HG03354 (cell line): ENCODE data around the gene SPTLC3.

Source experiments
- ATAC-seq: cut with Tn5 transposase; IDR thresholded peaks from one replicate; pipeline ENCODE4 v1.9.1; 2021; ENCODE audit warnings: mild to moderate bottlenecking; ENCODE audit not compliant: unreplicated experiment, poor library complexity, severe bottlenecking

SPTLC3 gene

GRCh38 chr20:13166011-13166410, 157.2 kb downstream of the SPTLC3 start:
- ATAC-seq, result no peak

DNA sequence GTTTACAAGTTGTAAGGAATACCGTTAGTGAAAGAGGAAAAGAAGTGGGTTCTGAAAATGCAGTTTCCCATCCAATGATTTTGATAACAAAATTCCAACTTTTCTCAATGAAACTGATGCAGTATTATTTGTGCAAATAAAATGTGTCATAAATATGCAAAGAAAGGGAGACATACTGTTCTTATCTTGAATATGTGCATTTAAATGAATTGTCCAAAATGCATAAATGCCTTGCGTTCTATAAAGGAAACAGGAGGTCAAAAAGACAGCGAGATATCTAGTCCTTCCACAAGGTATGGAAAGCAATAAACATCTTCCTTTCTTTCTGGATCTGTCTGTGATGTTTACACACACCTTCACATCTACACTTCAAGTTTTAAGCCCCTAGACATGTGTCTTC, 157.7 kb downstream of the SPTLC3 start:
- ATAC-seq, result no peak

GRCh38 chr20:13169086-13169485, 160.3 kb downstream of the SPTLC3 start:
- no peak for ATAC-seq

DNA sequence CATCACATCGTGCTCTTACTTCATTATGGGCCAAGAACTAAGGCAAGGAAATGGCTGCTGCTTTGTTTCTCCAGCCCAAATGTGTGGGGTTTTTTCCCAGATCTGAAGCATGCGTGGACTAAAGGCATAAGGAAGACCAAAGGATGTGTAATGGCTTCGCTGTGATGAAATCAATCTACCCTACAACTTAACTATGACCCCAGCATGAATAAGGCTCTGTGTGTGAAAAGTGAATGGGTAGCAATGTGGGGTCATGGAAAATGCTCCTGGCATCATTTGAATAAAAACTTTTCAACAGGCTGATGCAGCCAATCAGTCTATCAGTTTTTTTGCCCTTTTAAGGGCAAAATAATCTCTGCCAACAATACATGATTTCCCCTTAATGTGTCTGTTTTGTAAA, 162.0 kb downstream of the SPTLC3 start:
- no peak for ATAC-seq

GRCh38 chr20:13173201-13173600, 164.4 kb downstream of the SPTLC3 start:
- no peak for ATAC-seq

DNA sequence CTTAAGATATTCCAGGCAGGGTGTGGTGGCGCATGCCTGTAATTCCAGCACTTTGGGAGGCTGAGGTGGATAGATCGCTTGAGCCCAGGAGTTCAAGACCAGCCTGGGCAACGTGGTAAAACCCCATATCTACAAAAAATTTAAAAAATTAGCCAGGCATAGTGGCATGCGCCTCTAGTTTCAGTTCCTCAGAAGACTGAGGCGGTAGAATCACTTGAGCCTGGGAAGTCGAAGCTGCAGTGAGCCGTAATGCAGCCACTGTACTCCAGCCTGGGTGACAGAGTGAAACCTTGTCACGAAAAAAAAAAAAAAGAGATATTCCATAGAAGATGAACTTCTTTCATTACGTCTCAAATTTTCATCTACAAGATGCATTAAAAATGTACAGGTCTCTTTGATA, 165.6 kb downstream of the SPTLC3 start:
- no peak for ATAC-seq

GRCh38 chr20:13180986-13181889, 172.5 kb downstream of the SPTLC3 start:
- ATAC-seq, result no peak

GRCh38 chr20:13183005-13183404, 174.2 kb downstream of the SPTLC3 start:
- no peak for ATAC-seq

GRCh38 chr20:13186043-13186774, 177.4 kb downstream of the SPTLC3 start:
- no peak for ATAC-seq

- ATAC-seq, result no peak
Measured at GRCh38 chr20:13187899-13188298, 179.1 kb downstream of the SPTLC3 start.

- no peak for ATAC-seq
Measured at GRCh38 chr20:13199279-13199678, 190.5 kb downstream of the SPTLC3 start.

DNA sequence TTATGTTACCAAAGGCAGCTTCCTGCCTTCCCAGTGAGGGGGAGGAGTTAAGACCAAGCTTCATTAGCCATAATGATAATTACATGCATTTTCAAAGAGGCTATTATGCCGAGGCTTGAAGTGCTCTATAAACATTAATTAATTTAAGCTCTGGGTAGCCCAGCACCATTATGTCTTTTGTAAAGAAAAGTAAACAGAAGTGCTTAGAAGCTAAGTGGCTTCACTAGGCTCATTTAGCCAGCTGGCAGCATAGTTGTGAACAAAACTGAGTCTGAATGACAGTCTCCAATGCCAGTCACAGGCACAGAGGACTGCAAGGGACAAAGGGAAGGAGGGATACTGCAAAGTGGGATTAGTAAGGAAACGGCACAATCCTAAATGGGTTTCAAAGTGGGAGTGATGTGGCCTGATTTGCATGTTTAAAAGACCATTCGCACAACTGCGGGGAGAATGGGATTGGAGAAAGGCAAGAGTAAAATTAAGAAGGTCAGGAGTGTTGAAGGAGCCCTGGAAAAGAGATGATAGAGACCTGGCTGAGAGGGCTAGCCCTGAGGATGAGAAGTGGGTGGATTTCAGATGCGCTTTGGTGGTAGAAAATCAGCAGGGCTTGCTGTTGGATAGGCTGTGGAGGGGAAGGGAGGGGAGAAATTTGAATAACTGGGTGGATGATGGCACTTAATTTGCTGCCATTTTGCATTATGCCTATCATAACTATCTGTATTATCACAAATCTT, 192.2 kb downstream of the SPTLC3 start:
- no peak for ATAC-seq

- ATAC-seq, result no peak
Measured at GRCh38 chr20:13202565-13202964, 193.8 kb downstream of the SPTLC3 start.

DNA sequence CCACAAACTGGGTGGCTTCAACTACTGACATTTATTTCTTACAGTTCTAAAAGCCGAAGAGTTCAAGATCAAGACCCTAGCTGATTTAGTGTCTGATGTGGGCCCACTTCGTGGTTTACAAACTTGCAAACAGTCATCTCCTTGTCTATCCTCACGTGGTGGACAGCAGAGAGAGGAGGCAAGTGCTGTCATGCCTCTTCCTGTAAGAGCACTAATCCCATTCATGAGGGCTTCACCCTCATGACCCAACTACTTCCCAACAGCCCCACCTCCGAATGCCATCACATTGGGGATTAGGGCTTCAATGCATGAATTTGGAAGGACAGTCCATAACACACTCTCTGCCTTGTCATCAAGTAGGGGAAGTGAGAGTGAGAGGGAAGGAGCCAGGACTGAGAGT, 196.7 kb downstream of the SPTLC3 start:
- no peak for ATAC-seq

DNA sequence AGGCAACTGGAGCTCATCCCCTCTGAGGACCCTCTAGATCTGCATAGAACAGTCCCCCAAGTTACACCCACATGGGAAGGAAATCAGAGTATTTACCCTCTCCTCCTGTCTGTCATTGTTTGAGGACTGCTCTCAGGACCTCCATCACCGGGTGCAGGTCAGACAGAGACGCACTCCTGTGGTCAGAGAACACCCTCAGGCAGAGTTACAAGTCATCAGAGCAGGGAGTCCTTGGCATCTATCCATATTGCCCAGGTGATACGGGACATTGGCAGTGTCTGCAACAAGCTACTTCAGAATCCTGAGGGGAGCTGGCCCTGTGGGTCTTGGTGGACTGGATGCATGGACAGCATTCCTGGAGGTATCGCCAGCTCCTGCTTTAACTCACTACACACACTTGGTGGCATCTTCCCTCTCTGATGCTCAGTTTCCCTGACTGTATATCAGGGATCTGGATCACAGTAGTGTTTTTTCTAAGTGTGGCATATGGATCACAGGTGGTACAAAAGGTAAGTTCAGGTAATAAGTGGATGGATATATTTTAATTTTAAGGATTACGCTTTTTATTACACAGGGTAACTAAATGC, 197.2 kb downstream of the SPTLC3 start:
- ATAC-seq, result no peak

DNA sequence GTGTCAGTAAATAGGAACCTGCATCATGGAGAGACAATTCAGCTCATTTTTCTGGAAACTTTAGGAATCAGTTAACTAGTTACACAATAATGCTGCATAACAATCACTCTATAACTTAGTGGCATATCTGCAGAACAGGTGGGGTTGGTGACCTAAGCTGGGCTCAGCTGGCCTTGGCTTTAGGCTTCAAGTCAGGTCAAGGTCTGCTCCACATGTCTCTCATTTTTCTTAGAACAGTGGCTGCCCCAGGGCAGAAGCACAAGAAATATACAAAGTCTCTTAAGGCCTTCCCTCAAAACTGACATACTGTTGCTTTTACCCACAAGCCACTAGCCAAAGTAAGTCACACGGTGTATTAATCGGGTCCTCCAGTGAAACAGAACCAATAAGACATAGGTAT, 198.2 kb downstream of the SPTLC3 start:
- no peak for ATAC-seq

GRCh38 chr20:13211956-13212618, 203.3 kb downstream of the SPTLC3 start:
- ATAC-seq, result no peak

DNA sequence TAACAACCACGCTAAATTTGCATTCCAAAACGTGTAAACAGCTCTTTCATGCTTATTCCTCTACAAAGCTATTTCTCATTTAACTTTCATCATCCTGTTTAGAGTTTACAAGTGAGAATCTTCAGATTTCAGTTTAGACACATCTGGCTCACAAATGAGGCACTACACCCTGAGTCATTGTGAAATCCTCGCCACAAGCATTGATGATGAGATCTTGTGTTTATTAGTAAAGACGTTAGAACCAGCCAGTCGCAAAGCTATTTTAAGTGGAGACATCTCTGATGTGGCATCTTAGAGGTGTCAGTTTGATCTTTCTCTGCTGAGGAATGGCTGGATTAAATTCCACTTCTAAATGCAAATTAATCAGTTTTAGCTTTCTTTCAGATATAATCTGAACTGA, 204.0 kb downstream of the SPTLC3 start:
- ATAC-seq, result no peak

DNA sequence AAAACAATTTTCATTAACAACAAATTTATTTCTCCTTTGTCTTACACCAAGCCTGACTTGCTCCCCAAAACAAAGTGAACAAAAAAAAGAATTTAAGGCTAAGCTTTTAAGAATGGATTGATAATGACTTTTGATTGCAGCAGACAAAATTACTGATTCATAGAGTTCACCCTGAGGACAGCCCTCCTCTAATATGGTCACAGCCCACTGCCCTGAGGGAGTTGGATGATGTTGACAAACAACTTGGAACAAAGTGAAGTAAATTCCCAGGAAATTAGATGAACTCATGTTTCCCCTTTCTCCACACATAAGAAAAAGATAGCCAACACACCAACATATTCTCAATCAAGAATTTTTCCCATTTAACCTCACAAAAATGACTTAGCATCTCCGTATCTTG, 204.6 kb downstream of the SPTLC3 start:
- no peak for ATAC-seq

- ATAC-seq, result no peak
Measured at GRCh38 chr20:13216533-13216932, 207.8 kb downstream of the SPTLC3 start.
